Body of pancreas (tissue), 4 donors: ENCODE results near the gene PHYKPL.

Source experiments
- POLR2A ChIP-seq, 3 donors: fragments of 450-650 bp; IDR thresholded peaks; one replicate each; pipeline ENCODE4 v1.6.1; 2016; ENCODE audit warnings: antibody characterized with exemption in 3 of 3, mild to moderate bottlenecking in 2 of 3
- TF ChIP-seq, protein P1 (sequence below), 7 experiments: fragments of 450-650 bp in 4 of 7; fragments of 200-600 bp in 3 of 7; sonication (generic) in 3 of 7; IDR thresholded peaks; one replicate each; pipeline ENCODE4 v1.5.1; 2016 to 2019; ENCODE audit warnings: antibody characterized with exemption in 7 of 7

DNA sequence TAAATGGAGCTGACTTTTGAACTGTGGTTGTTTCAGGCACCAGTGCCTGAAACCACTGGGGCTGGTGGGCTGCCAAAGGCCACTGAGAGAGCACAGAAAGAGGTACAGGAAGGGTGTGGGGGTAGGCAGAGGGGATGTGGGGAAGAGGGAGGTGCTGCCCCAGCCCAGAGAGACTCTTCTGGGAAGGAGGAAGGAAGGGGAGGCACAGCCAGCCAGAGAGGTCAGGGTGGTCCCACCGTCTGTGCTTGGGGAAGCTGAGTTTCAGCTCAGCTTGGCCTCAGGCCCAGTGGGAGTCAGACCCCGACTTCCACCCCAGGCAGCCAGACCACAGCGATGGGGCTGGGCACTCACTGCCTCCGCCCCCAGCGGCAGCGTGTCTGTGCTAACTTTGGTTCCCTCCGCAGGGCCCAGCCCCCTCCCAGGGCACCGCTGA lies 8.6 kb upstream of the PHYKPL start:
- TF ChIP-seq, protein P1, sequence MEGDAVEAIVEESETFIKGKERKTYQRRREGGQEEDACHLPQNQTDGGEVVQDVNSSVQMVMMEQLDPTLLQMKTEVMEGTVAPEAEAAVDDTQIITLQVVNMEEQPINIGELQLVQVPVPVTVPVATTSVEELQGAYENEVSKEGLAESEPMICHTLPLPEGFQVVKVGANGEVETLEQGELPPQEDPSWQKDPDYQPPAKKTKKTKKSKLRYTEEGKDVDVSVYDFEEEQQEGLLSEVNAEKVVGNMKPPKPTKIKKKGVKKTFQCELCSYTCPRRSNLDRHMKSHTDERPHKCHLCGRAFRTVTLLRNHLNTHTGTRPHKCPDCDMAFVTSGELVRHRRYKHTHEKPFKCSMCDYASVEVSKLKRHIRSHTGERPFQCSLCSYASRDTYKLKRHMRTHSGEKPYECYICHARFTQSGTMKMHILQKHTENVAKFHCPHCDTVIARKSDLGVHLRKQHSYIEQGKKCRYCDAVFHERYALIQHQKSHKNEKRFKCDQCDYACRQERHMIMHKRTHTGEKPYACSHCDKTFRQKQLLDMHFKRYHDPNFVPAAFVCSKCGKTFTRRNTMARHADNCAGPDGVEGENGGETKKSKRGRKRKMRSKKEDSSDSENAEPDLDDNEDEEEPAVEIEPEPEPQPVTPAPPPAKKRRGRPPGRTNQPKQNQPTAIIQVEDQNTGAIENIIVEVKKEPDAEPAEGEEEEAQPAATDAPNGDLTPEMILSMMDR (IDR thresholded peaks at IDR 0.05) = no peak
- TF ChIP-seq POLR2A (IDR thresholded peaks at IDR 0.05) = no peak
